Skeletal muscle tissue (tissue), 4 donors: Measurements from ENCODE around the gene BABAM2. TPM values are rescaled to one million over a fixed set of nuclear protein-coding genes. Genes with fewer than 3 reads are reported as not detected.

ENCODE experiments used
- H3K27ac ChIP-seq: one replicate; pipeline ENCODE4 v1.7.0; 2013; ENCODE audit warnings: mild to moderate bottlenecking, low read depth, low read length, inconsistent platforms
- H3K27me3 ChIP-seq, 3 donors: one replicate each; pipeline ENCODE4 v1.7.0; 2013; ENCODE audit warnings: low read length in 3 of 3; ENCODE audit not compliant: control insufficient read depth in 3 of 3, insufficient read depth in 3 of 3
- H3K36me3 ChIP-seq, 3 donors: one replicate each; pipeline ENCODE4 v1.7.0; 2013; ENCODE audit warnings: low read length in 3 of 3; ENCODE audit not compliant: control insufficient read depth in 3 of 3, insufficient read depth in 3 of 3
- H3K4me1 ChIP-seq, 3 donors: one replicate each; pipeline ENCODE4 v1.7.0; 2013; ENCODE audit warnings: low read length in 3 of 3, mild to moderate bottlenecking in 3 of 3; ENCODE audit not compliant: control insufficient read depth in 3 of 3, insufficient read depth in 3 of 3
- H3K4me3 ChIP-seq, 3 donors: one replicate each; pipeline ENCODE4 v1.7.0; 2013; ENCODE audit warnings: low read length in 3 of 3
- H3K9ac ChIP-seq, 3 donors: one replicate each; pipeline ENCODE4 v1.7.0; 2013; ENCODE audit warnings: low read length in 3 of 3, mild to moderate bottlenecking in 3 of 3, moderate library complexity in 2 of 3, low read depth in 1 of 3
- H3K9me3 ChIP-seq, 3 donors: one replicate each; pipeline ENCODE4 v1.7.0; 2013; ENCODE audit warnings: low read length in 3 of 3; ENCODE audit not compliant: control insufficient read depth in 3 of 3
- total RNA-seq: library from RNA; depleted of rRNA; stranded (reverse); fragments of >200 nt; gene quantifications from one replicate; pipeline ENCODE4 v1.2.3, GENCODE V29; 2014
- donor health status: Osteomylitis.

The BABAM2 gene
- total RNA-seq, 1 donor from 2014 or later = 24.0 TPM

DNA sequence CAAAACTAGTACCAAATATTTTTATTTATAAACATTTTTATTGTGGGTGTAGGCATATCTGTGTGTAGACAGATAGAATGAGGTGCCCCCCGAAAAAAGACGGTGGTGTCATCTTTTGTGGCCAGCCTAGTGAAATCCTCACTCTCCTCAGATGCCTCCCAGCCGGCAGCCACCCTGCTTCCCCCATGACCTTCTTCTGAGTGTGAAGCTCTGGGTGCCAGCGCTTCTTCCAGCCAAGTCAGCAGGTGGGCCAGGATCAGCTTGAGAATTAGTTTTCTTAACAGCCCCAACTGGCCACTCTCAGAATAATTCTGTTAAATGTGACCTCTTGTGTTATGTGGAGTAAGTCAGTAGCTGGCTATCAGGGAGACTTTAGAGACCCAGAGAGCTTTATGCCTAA, 272.5 kb downstream of the BABAM2 start:
- no peak overlapping the region for H3K4me3 ChIP-seq
- no peaks in the 10 kb centered on the region for H3K9me3 ChIP-seq
- H3K36me3 ChIP-seq = no peaks in the 10 kb centered on the region
- peak overlapping the region in 1 of 3 donors; percentile 4 for H3K9ac ChIP-seq
- H3K4me1 ChIP-seq = peaks cover 27 to 39% (median 36%) of the 10 kb centered on the region in 3 donors
- peak overlapping the region; percentile 76 for H3K27ac ChIP-seq
- no peaks in the 10 kb centered on the region for H3K27me3 ChIP-seq

GRCh38 chr2:28163627-28164279, 273.2 kb downstream of the BABAM2 start:
- Histone ChIP-seq H3K9me3 (no peaks in the 10 kb centered on the region), H3K9ac (peak overlapping the region in 2 of 3 donors; percentile 4 to 48), H3K27me3 (no peaks in the 10 kb centered on the region), H3K4me1 (peaks cover 27 to 39% (median 36%) of the 10 kb centered on the region in 3 donors), H3K4me3 (peak overlapping the region in 2 of 3 donors; percentile 11 to 49), H3K36me3 (no peaks in the 10 kb centered on the region), H3K27ac (peak overlapping the region; percentile 76)

GRCh38 chr2:28164280-28164801, 273.8 kb downstream of the BABAM2 start:
- no peaks in the 10 kb centered on the region for H3K27me3 ChIP-seq
- H3K36me3 ChIP-seq = no peaks in the 10 kb centered on the region
- H3K9ac ChIP-seq = peak overlapping the region; percentile 1 to 48 (median 18)
- peaks cover 27 to 39% (median 36%) of the 10 kb centered on the region in 3 donors for H3K4me1 ChIP-seq
- peak overlapping the region in 2 of 3 donors; percentile 11 to 49 for H3K4me3 ChIP-seq
- H3K9me3 ChIP-seq = no peaks in the 10 kb centered on the region
- peak overlapping the region; percentile 76 for H3K27ac ChIP-seq

GRCh38 chr2:28165087-28165635, 274.6 kb downstream of the BABAM2 start:
- H3K36me3 ChIP-seq = no peaks in the 10 kb centered on the region
- peak overlapping the region in 1 of 3 donors; percentile 18 for H3K9ac ChIP-seq
- no peaks in the 10 kb centered on the region for H3K9me3 ChIP-seq
- H3K4me3 ChIP-seq = no peak overlapping the region
- peak overlapping the region; percentile 76 for H3K27ac ChIP-seq
- H3K27me3 ChIP-seq = no peaks in the 10 kb centered on the region
- H3K4me1 ChIP-seq = peaks cover 27 to 39% (median 36%) of the 10 kb centered on the region in 3 donors

- H3K4me3 ChIP-seq = no peak overlapping the region
- no peak overlapping the region for H3K9ac ChIP-seq
- H3K27ac ChIP-seq = no peak overlapping the region
- no peaks in the 10 kb centered on the region for H3K36me3 ChIP-seq
- no peaks in the 10 kb centered on the region for H3K9me3 ChIP-seq
- no peaks in the 10 kb centered on the region for H3K27me3 ChIP-seq
- H3K4me1 ChIP-seq = peaks cover 20 to 34% (median 28%) of the 10 kb centered on the region in 3 donors
These were observed 276.4 kb downstream of the BABAM2 start for GRCh38 chr2:28166956-28167355.

- Histone ChIP-seq H3K27me3 (no peaks in the 10 kb centered on the region), H3K36me3 (no peaks in the 10 kb centered on the region), H3K9ac (no peak overlapping the region), H3K27ac (no peak overlapping the region), H3K4me3 (no peak overlapping the region), H3K4me1 (peaks cover 8 to 21% (median 17%) of the 10 kb centered on the region in 3 donors), H3K9me3 (no peaks in the 10 kb centered on the region)
These were observed 277.8 kb downstream of the BABAM2 start for GRCh38 chr2:28168376-28168775.

GRCh38 chr2:28169492-28169891, 279.0 kb downstream of the BABAM2 start:
- Histone ChIP-seq H3K4me3 (no peak overlapping the region), H3K27ac (no peak overlapping the region), H3K9me3 (no peaks in the 10 kb centered on the region), H3K9ac (no peak overlapping the region), H3K36me3 (no peaks in the 10 kb centered on the region), H3K4me1 (peaks cover 0 to 10% (median 8%) of the 10 kb centered on the region in 3 donors), H3K27me3 (no peaks in the 10 kb centered on the region)

GRCh38 chr2:28172114-28172898, 281.8 kb downstream of the BABAM2 start:
- no peak overlapping the region for H3K27ac ChIP-seq
- no peak overlapping the region for H3K9ac ChIP-seq
- H3K9me3 ChIP-seq = no peaks in the 10 kb centered on the region
- no peak overlapping the region for H3K4me3 ChIP-seq
- no peaks in the 10 kb centered on the region for H3K27me3 ChIP-seq
- H3K36me3 ChIP-seq = no peaks in the 10 kb centered on the region
- H3K4me1 ChIP-seq = no peaks in the 10 kb centered on the region

- Histone ChIP-seq H3K9me3 (no peaks in the 10 kb centered on the region), H3K27ac (no peak overlapping the region), H3K36me3 (no peaks in the 10 kb centered on the region), H3K4me1 (no peaks in the 10 kb centered on the region), H3K4me3 (no peak overlapping the region), H3K27me3 (no peaks in the 10 kb centered on the region), H3K9ac (no peak overlapping the region)
These were observed 282.8 kb downstream of the BABAM2 start for GRCh38 chr2:28173377-28173776.

GRCh38 chr2:28174211-28174610, 283.7 kb downstream of the BABAM2 start:
- Histone ChIP-seq H3K27ac (no peak overlapping the region), H3K9ac (no peak overlapping the region), H3K4me3 (no peak overlapping the region), H3K27me3 (no peaks in the 10 kb centered on the region), H3K9me3 (no peaks in the 10 kb centered on the region), H3K4me1 (no peaks in the 10 kb centered on the region), H3K36me3 (no peaks in the 10 kb centered on the region)
